Skin epidermis (tissue), 12 donors: Measurements from ENCODE around the gene ROR2.
A peak's percentile ranks its signal among the peaks of the same experiment; 100 is the strongest.
"Not testable (repeated sequence)": the region's sequence is repeated elsewhere in the genome, so short reads cannot be mapped to it uniquely, and the experiment has no call there.

Source experiments
- H3K27ac ChIP-seq, 21 experiments: fragments of 200-600 bp; sonication (generic) in 11 of 21; one replicate each; pipeline ENCODE4 v1.5.0; 2020; ENCODE audit warnings: mild to moderate bottlenecking in 3 of 21, inconsistent platforms in 2 of 21, moderate library complexity in 2 of 21
- H3K4me3 ChIP-seq, 7 experiments: fragments of 200-600 bp; sonication (generic) in 2 of 7; one replicate each; pipeline ENCODE4 v1.5.0; 2020; ENCODE audit warnings: inconsistent platforms in 2 of 7, mild to moderate bottlenecking in 2 of 7, moderate library complexity in 1 of 7

Gene ROR2

GRCh38 chr9:91930475-91930874, 19.6 kb downstream of the ROR2 start:
- H3K4me3 ChIP-seq = no peak overlapping the region
- no peak overlapping the region for H3K27ac ChIP-seq

GRCh38 chr9:91929331-91929730, 20.7 kb downstream of the ROR2 start:
- no peak overlapping the region for H3K4me3 ChIP-seq
- no peak overlapping the region for H3K27ac ChIP-seq

GRCh38 chr9:91927922-91928510, 22.0 kb downstream of the ROR2 start:
- H3K4me3 ChIP-seq = no peak overlapping the region

GRCh38 chr9:91924090-91924489, 25.9 kb downstream of the ROR2 start:
- Histone ChIP-seq H3K27ac (no peak overlapping the region), H3K4me3 (no peak overlapping the region)

More at GRCh38 chr9:91927922-91928510, 22.0 kb downstream of the ROR2 start:
- H3K27ac ChIP-seq = no peak overlapping the region

GRCh38 chr9:91923145-91923544, 26.9 kb downstream of the ROR2 start:
- Histone ChIP-seq H3K27ac (no peak overlapping the region), H3K4me3 (no peak overlapping the region)

GRCh38 chr9:91921371-91921770, 28.7 kb downstream of the ROR2 start:
- Histone ChIP-seq H3K27ac (no peak overlapping the region), H3K4me3 (no peak overlapping the region)

- Histone ChIP-seq H3K27ac (no peak overlapping the region), H3K4me3 (no peak overlapping the region)
Measured at GRCh38 chr9:91920630-91921350, 29.2 kb downstream of the ROR2 start.

GRCh38 chr9:91919621-91920020, 30.4 kb downstream of the ROR2 start:
- Histone ChIP-seq H3K4me3 (no peak overlapping the region), H3K27ac (no peak overlapping the region)

- no peak overlapping the region for H3K27ac ChIP-seq
- no peak overlapping the region for H3K4me3 ChIP-seq
Measured at GRCh38 chr9:91917436-91917835, 32.6 kb downstream of the ROR2 start.

- H3K27ac ChIP-seq = no peak overlapping the region
- no peak overlapping the region for H3K4me3 ChIP-seq
Measured at GRCh38 chr9:91915524-91916263, 34.3 kb downstream of the ROR2 start.

- H3K4me3 ChIP-seq = no peak overlapping the region
- no peak overlapping the region for H3K27ac ChIP-seq
Measured at GRCh38 chr9:91914937-91915336, 35.1 kb downstream of the ROR2 start.

- no peak overlapping the region for H3K4me3 ChIP-seq
- no peak overlapping the region for H3K27ac ChIP-seq
Measured at GRCh38 chr9:91914404-91914803, 35.6 kb downstream of the ROR2 start.

GRCh38 chr9:91913986-91914385, 36.0 kb downstream of the ROR2 start:
- Histone ChIP-seq H3K27ac (no peak overlapping the region), H3K4me3 (no peak overlapping the region)

GRCh38 chr9:91913096-91913495, 36.9 kb downstream of the ROR2 start:
- Histone ChIP-seq H3K27ac (no peak overlapping the region), H3K4me3 (no peak overlapping the region)

- Histone ChIP-seq H3K4me3 (no peak overlapping the region), H3K27ac (no peak overlapping the region)
Measured at GRCh38 chr9:91911657-91912056, 38.4 kb downstream of the ROR2 start.

- H3K4me3 ChIP-seq, H3K27ac ChIP-seq: not testable (repeated sequence)
Measured at GRCh38 chr9:91909256-91909655, 40.8 kb downstream of the ROR2 start.

- no peak overlapping the region for H3K27ac ChIP-seq
- H3K4me3 ChIP-seq = no peak overlapping the region
Measured at GRCh38 chr9:91908746-91909145, 41.3 kb downstream of the ROR2 start.

GRCh38 chr9:91908293-91908623, 41.8 kb downstream of the ROR2 start:
- no peak overlapping the region for H3K27ac ChIP-seq
- H3K4me3 ChIP-seq = no peak overlapping the region

- Histone ChIP-seq H3K4me3 (no peak overlapping the region), H3K27ac (no peak overlapping the region)
Measured at GRCh38 chr9:91907484-91908292, 42.3 kb downstream of the ROR2 start.

- peak overlapping the region in 3 of 21 experiments; percentile 4 to 57 (median 22) for H3K27ac ChIP-seq
- peak overlapping the region in 5 of 7 experiments; percentile 2 to 32 (median 21) for H3K4me3 ChIP-seq
Measured at GRCh38 chr9:91905991-91906469, 44.0 kb downstream of the ROR2 start.
